Stimulated activated CD4-positive, alpha-beta T cell treated with anti-CD3 and anti-CD28 coated beads, TNF-alpha, amount 100 ng/mL, for 48 hours (primary cell): ENCODE data around the gene TERB1.

Experiments
- DNase-seq, 3 donors: peaks; one replicate each; pipeline ENCODE4 v3.0.0-alpha.2; 2020; ENCODE audit warnings: low read depth in 3 of 3

TERB1 gene, protein sequence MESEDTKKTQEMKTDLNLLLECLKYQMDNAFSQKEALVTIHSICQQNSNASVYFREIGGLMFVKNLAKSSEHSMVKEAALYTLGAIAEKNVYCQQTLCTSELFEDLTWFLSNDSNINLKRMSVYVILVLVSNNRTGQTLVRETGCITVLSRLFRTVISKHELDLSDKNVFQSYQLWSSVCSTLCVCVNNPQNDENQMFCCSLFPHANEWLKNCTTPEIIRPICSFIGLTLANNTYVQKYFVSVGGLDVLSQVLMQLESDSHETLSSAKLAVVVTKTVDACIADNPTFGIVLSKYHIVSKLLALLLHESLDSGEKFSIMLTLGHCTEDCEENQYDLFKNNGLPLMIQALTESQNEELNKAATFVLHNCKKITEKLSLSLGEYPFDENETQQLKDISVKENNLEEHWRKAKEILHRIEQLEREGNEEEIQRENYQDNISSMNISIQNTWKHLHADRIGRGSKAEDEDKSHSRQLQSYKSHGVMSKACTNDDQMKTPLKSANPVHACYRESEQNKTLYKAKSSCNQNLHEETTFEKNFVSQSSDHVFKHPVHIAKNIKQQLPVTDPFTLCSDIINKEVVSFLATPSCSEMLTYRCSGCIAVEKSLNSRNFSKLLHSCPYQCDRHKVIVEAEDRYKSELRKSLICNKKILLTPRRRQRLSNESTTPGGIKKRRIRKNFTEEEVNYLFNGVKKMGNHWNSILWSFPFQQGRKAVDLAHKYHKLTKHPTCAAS

GRCh38 chr16:66801320-66802105 lies at the start of gene TERB1:
TERB1 (minus strand) TSS chr16:66801584; CDS start chr16:66796798, 4,786 bp downstream.
- DNase-seq = no peak

DNA sequence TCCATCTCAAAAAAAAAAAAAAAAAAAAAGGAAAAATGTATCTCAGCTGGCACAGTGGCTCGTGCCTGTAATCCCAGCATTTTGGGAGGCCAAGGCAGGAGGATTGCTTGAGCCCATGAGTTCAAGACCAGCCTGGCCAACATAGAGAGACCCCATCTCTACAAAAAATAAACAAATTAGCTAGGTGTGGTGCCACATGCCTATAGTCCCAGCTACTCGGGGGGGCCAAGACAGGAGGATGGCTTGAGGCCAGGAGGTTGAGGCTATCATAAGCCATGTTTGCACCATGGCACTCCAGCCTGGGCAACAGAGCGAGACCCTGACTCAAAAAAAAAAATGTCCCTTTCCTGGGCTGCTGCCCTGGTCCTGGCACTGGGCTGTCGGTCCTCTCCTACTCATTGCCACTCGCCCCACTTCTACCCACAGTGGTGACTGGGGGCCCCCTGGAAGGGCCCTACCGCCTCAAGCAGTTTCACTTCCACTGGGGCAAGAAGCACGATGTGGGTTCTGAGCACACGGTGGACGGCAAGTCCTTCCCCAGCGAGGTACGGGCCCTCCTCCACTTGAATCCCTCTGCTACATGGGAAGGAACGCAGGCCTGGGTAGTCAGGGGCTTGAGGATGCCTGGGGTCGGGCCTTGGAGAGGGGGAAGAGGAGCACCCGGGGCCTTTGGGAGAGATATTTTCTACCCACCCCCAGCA lies 48.9 kb upstream of the TERB1 start:
- no peak for DNase-seq

DNA sequence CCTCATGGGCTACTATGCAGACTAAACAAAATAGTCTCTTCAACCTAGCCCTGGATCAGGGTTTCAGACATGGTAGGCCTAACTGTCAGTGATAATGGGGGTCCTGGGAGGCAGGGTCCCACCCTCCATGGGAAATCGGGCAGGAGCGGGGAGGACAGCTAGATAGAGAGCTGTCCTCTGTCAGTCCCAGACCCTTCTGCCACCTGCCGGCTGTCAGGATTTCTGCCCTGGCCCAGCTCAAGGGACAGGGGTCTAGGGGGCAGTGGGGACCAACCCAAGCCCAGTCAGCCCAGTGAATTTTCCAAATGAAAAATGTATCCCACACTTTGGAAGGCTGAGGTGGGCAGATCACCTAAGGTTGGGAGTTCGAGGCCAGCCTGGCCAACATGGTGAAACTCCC lies 48.2 kb upstream of the TERB1 start:
- DNase-seq = no peak

DNA sequence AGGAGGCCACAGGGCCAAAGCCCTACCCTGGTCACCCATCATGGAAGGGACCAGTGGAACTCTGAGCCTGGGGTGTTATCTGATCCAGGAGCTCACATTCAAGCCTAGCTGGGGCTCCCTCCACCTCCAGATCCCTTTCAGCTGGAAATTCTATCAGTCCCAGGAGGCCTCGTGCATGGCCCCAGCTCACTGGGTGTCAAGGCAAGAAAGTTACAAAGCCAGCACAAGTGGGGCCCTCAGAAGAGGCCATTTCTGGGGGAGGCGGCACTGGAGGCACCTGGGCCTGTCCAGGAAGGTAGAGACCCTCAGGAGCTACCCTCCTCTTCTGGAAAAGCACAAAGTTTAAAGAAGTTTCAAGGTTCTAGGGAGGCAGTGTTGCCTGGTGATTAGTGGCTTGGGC lies 47.6 kb upstream of the TERB1 start:
- no peak for DNase-seq

DNA sequence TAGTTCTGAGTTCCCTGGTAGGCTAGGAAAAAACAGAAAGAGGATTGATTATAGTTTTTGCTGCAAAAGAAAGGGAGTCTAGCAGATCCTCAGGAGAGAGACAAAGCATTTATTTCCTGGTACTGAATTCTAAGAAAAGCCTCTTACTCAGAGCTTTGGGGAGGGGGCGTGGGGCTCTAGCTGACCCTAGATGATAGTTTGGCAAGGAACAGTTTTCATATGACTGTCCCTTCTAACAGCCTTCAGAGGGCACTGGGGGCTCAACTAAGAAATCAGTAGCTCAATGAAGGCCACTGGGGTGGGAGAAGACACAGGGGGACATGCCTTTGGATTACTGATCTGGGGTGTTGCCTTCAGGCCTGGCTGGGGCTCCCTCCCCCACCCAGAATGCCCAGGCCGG lies 46.8 kb upstream of the TERB1 start:
- DNase-seq = no peak

DNA sequence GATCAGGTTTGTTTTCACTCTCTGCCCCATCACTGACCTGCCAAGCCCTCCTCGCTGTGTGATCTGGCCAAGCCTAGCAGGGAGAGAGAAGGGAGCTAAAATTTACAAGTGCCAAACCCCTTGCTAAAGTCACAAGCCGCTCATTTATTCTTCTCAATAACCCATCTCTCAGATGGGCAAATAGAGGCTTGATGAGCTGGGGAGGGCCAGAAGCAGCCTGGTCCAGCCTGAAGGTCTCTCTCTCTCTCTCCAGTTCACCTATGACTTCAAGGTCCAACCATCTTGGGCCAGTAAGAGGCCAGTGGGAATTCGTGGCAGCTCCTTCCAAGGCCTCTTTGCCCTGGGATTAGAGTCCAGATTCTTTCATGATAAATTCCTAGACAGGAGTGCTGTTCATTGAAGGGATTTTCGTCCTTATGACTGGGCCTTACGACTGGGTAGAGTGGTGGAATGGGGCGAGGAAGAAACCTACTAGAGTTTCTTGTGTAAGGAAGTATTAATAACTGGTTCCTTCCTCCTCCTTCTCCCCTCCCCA lies 46.2 kb upstream of the TERB1 start:
- DNase-seq = no peak

DNA sequence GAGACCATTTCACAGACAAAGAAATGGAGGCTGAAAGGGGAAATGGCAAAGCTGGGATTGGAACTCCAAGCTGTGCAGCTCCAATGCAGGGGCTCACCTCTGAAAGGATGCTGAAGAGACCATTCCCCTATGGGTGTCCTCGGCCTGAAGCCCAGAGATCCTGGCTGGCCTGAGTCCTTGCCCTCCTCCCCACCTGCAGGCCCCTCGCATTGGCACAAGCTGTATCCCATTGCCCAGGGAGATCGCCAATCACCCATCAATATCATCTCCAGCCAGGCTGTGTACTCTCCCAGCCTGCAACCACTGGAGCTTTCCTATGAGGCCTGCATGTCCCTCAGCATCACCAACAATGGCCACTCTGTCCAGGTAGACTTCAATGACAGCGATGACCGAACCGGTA lies 45.4 kb upstream of the TERB1 start:
- DNase-seq = no peak

GRCh38 chr16:66846266-66846665 lies 44.9 kb upstream of the TERB1 start:
- DNase-seq = no peak

DNA sequence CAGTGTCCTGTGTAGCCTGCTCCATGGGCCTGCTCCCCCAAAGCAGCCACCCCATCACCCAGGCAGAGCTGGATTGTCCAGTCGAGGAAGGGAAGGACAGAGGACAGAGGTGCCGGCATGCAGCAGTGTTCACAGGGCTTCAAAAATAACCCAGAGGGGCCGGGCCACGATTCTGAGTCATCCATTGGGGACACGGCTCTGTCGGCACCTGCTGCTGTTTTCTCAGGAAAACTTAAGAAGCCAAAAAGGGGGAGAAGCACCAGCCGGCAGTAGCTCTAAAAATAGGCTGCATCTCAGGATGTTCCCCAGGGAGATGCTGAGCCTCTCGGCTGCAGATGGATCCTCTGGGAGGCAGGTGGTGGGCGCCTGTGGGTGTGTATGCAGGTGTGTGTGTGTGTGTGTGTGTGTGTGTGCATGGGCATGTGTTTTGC lies 44.4 kb upstream of the TERB1 start:
- DNase-seq = no peak

DNA sequence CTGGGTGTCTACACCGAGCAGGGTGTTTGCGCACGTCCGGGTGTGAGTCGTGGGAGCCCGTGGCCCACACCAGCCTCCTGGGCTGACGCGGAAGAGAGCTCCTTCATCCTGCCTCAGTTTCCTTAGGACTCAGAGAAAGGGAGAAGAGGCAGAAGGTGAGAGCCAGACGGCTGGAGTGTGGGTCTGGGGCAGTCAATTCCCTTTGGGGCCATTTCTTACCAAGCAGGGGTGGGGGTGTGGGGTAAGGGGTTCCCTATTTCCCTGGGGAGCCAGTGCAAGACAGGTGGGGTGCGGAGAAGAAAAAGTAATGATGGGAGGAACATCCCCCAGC lies 43.7 kb upstream of the TERB1 start:
- no peak for DNase-seq

GRCh38 chr16:66844342-66845079 lies 43.1 kb upstream of the TERB1 start, which contains the start of gene CA7:
CA7 (plus strand) TSS chr16:66844414; CDS start chr16:66844488, 74 bp downstream.
- DNase-seq = no peak

- no peak for DNase-seq
Measured at GRCh38 chr16:66844009-66844341, 42.6 kb upstream of the TERB1 start.

- DNase-seq = no peak
Measured at GRCh38 chr16:66843191-66843590, 41.8 kb upstream of the TERB1 start.

GRCh38 chr16:66842765-66843164 lies 41.4 kb upstream of the TERB1 start:
- DNase-seq = no peak

GRCh38 chr16:66841366-66841765 lies 40.0 kb upstream of the TERB1 start:
- no peak for DNase-seq

- DNase-seq = no peak
Measured at GRCh38 chr16:66840883-66841282, 39.5 kb upstream of the TERB1 start.

DNA sequence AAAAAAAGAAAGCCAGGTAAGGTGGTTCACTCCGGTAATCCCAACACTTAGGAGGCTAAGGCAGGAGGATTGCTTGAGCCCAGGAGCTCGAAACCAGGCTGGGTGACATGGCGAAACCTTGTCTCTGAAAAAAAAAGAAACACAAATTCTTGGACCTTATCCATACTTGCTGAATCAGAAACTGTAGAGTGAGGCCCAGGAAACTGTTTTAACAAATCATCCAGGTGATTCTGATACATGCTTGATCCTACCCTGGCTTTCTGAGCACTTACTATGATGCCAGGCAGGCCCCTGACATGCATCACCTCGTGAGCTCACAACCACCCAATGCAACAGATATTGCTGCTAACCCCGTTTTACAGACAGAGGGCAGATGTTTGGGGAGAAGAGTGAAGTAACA lies 33.4 kb upstream of the TERB1 start:
- DNase-seq = no peak

DNA sequence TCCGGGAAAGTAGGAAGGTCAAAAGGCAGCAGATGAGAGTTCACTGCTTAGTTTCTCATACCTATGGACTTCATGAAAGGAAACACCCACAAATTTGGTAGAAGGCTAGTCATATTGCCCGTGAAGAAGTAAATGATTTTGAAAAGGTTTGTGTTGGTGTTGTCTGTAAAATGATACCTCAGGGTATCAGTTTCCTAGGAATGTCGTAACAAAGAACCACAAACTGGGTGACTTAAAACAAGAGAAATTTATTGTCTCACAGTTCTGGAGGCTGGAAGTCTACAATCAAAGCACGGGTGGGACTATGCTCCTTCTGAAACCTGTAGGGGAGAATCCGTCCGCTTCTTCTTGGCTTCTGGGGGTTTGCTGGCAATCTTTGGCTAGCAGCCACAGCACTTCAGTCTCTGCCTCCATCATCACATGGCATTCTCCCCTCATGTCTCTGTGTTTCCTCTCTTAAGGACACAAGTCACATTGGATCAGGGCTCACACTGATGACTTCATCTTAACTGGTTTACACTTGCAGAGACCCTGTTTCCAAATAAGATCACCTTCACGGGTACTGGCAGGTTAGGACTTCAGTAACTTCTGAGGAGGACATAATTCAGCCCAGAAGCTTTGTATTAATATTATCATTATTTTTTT lies 31.4 kb upstream of the TERB1 start:
- no peak for DNase-seq

- DNase-seq = no peak
Measured at GRCh38 chr16:66832190-66832589, 30.8 kb upstream of the TERB1 start.
